Endothelial cell of umbilical vein (primary cell): Measurements from ENCODE around the gene AKT2. TPM values are rescaled to one million over a fixed set of nuclear protein-coding genes. Genes with fewer than 3 reads are reported as not detected.

Experiments
- BruUV-seq: library from RNA; stranded (reverse); fragments of 400-500 nt; replicated peaks from 2 replicates; lab custom pipeline; 2021; lab: Mats Ljungman, UMichigan
- CTCF ChIA-PET: fragments of 300-600, 350-600 bp; sonication (Branson Sonifier 250); formaldehyde crosslinking; loops from one replicate; lab custom pipeline; 2021; ENCODE audit warnings: antibody characterized with exemption, inconsistent platforms; lab: Charles Lee
- POLR2A ChIA-PET: fragments of 300-600, 350-600 bp; sonication (Branson Sonifier 250); formaldehyde crosslinking; loops from one replicate; lab custom pipeline; 2021; ENCODE audit warnings: antibody characterized with exemption, inconsistent platforms; lab: Charles Lee
- DNase-seq: peaks from one replicate; pipeline ENCODE4 v3.0.0-alpha.2; 2011; ENCODE audit warnings: low read depth, low spot score
- FAIRE-seq: peaks from 2 replicates; lab custom pipeline; 2011; peaks lifted over from hg19 to GRCh38; lab: Jason Lieb, UNC
- H2AFZ ChIP-seq: 2 replicates; pipeline ENCODE4 v1.6.0; 2012; ENCODE audit warnings: low read depth, low read length, control low read depth, inconsistent platforms
- H3K27ac ChIP-seq: 2 replicates; pipeline ENCODE4 v1.5.1; 2011; ENCODE audit warnings: low read depth, mild to moderate bottlenecking, control low read depth, low read length, moderate library complexity; ENCODE audit not compliant: insufficient read depth
- H3K27me3 ChIP-seq, 2 experiments: 2 replicates each; pipeline versions ENCODE4 v1.6.0 to v1.6.1; 2011; ENCODE audit warnings: low read length in 2 of 2, mixed read lengths in 1 of 2; ENCODE audit not compliant: control insufficient read depth in 2 of 2, insufficient read depth in 2 of 2
- H3K36me3 ChIP-seq, 2 experiments: 2 replicates in 1 of 2; 3 replicates in 1 of 2; pipeline ENCODE4 v1.5.1; 2011; ENCODE audit warnings: low read length in 2 of 2, mild to moderate bottlenecking in 1 of 2, moderate library complexity in 1 of 2; ENCODE audit not compliant: control insufficient read depth in 2 of 2, insufficient read depth in 2 of 2; ENCODE audit errors: extremely low read depth in 1 of 2
- H3K4me1 ChIP-seq: 3 replicates; pipeline ENCODE4 v1.5.1; 2011; ENCODE audit warnings: mild to moderate bottlenecking, low read length; ENCODE audit not compliant: control insufficient read depth, insufficient read depth; ENCODE audit errors: extremely low read depth
- H3K4me2 ChIP-seq: 2 replicates; pipeline ENCODE4 v1.6.1; 2011; ENCODE audit warnings: low read length, control low read depth, mixed read lengths; ENCODE audit not compliant: insufficient read depth
- H3K4me3 ChIP-seq, 3 experiments: fragments of 200-600 bp in 1 of 3; sonication (generic), shearing (Covaris generic) in 1 of 3; replicated peaks in 1 of 3; 2 replicates each; pipeline ENCODE4 v1.5.1; 2011 to 2016; ENCODE audit warnings: control low read depth in 3 of 3, low read length in 3 of 3, mild to moderate bottlenecking in 2 of 3, inconsistent platforms in 1 of 3, low read depth in 1 of 3, moderate library complexity in 1 of 3; ENCODE audit not compliant: insufficient read depth in 1 of 3
- H3K79me2 ChIP-seq: 2 replicates; pipeline ENCODE4 v1.6.0; 2012; ENCODE audit warnings: low read length, inconsistent platforms; ENCODE audit not compliant: control insufficient read depth, insufficient read depth
- H3K9ac ChIP-seq: replicated peaks from 2 replicates; pipeline ENCODE3; 2011; ENCODE audit warnings: low read length, control low read depth; ENCODE audit not compliant: insufficient read depth; ENCODE audit errors: extremely low read depth
- H3K9me1 ChIP-seq: replicated peaks from 3 replicates; pipeline ENCODE4 v1.6.0; 2011; ENCODE audit warnings: mild to moderate bottlenecking, low read length; ENCODE audit not compliant: control insufficient read depth, insufficient read depth; ENCODE audit errors: extremely low read depth
- H3K9me3 ChIP-seq: replicated peaks from 2 replicates; pipeline ENCODE4 v1.5.1; 2012; ENCODE audit warnings: low read length, inconsistent platforms; ENCODE audit not compliant: control insufficient read depth, insufficient read depth
- H4K20me1 ChIP-seq: replicated peaks from 2 replicates; pipeline ENCODE3; 2011; ENCODE audit warnings: mild to moderate bottlenecking, low read length; ENCODE audit not compliant: control insufficient read depth, insufficient read depth; ENCODE audit errors: extremely low read depth
- EZH2 ChIP-seq: IDR thresholded peaks from 2 replicates; pipeline ENCODE4 v1.6.1; 2012; ENCODE audit warnings: borderline replicate concordance, low read depth, mild to moderate bottlenecking, moderate library complexity, low read length, inconsistent platforms; ENCODE audit not compliant: severe bottlenecking
- FOS ChIP-seq: IDR thresholded peaks from 2 replicates; pipeline ENCODE4 v1.6.1; 2011; ENCODE audit warnings: mild to moderate bottlenecking, low read length, moderate library complexity, borderline replicate concordance; ENCODE audit not compliant: insufficient read depth
- GATA2 ChIP-seq: IDR thresholded peaks from 2 replicates; pipeline ENCODE4 v1.7.0; 2011; ENCODE audit warnings: low read depth, mild to moderate bottlenecking, moderate library complexity, mixed read lengths, low read length; ENCODE audit not compliant: insufficient read length, insufficient read depth
- JUN ChIP-seq: IDR thresholded peaks from 2 replicates; pipeline ENCODE4 v1.6.1; 2011; ENCODE audit warnings: borderline replicate concordance, low read depth; ENCODE audit not compliant: insufficient read length, insufficient read depth
- MYC ChIP-seq: IDR thresholded peaks from one replicate; pipeline ENCODE4 v1.6.1; 2011; ENCODE audit warnings: mild to moderate bottlenecking, low read depth, low read length
- POLR2A ChIP-seq: IDR thresholded peaks from 2 replicates; pipeline ENCODE4 v1.6.1; 2012; ENCODE audit warnings: low read depth, mild to moderate bottlenecking, control low read depth, low read length
- POLR2AphosphoS5 ChIP-seq: IDR thresholded peaks from 2 replicates; pipeline ENCODE4 v1.6.1; 2012; ENCODE audit warnings: low read depth, mild to moderate bottlenecking, control low read depth, low read length, moderate library complexity; ENCODE audit not compliant: insufficient read depth
- dilution Hi-C: fragments of 300-500 bp; cut with MboI; formaldehyde crosslinking; loops from one replicate; pipeline ENCODE4 v1.15.0; 2019; ENCODE audit warnings: low sequenced_read_pairs; ENCODE audit not compliant: extremely low pct_ligation_motif_present
- intact Hi-C: fragments of 100-400 bp; cut with micrococcal nuclease; formaldehyde crosslinking; loops from one replicate; pipeline ENCODE4 v1.10.0; 2022
- polyA plus RNA-seq, 4 experiments: library from polyadenylated mRNA; depleted of rRNA in 3 of 4; stranded (reverse) in 3 of 4; unstranded in 1 of 4; fragments of >200 nt; gene quantifications; 2 replicates each; pipeline versions ENCODE4 v1.2.1 to v1.2.3, GENCODE V29; 2011 to 2012; ENCODE audit warnings: missing spikeins in 1 of 4
- total RNA-seq: library from RNA; stranded (reverse); gene quantifications from 2 replicates; pipeline ENCODE4 v1.2.3, GENCODE V29; 2021
- TF ChIP-seq, protein P1 (sequence below), 2 donors: IDR thresholded peaks; 1 replicate in 1 of 2; 2 replicates in 1 of 2; pipeline ENCODE4 v1.5.1; 2011; ENCODE audit warnings: low read length in 2 of 2, mild to moderate bottlenecking in 2 of 2, moderate library complexity in 2 of 2, control low read depth in 1 of 2, inconsistent platforms in 1 of 2, low read depth in 1 of 2; ENCODE audit not compliant: insufficient read depth in 1 of 2; ENCODE audit errors: extremely low read depth in 1 of 2
- TF ChIP-seq, protein P2 (sequence below): IDR thresholded peaks from 2 replicates; pipeline ENCODE4 v1.6.1; 2011; ENCODE audit not compliant: insufficient read depth, insufficient read length

The AKT2 gene
- total and polyA plus RNA-seq, 2 donors (not counting 3 experiments of a cell fraction or from before 2014, with no cell fraction given), result 65.2 to 69.8 TPM

DNA sequence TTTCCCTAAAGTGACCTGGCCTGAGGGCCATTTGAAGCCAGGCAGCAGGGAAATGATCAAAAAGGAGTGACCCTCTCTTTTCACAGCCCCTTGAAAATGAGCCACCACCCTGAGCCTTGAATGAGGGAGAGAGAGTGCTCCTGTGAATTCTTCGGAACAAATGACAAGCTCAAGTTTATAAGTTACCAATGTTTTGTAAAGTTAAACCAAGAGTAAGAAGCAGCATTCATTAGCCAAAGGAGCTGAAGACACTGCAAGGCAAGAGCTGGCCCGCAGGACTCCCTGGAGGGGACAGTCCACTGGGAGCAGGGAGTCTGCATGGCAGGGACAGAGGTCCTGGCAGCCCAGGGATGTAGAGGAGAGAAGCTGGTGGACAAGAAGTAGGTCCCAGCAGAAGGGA, 42.0 kb downstream of the AKT2 start:
- H3K79me2 ChIP-seq, result peaks cover 5% of the 10 kb centered on the region
- TF ChIP-seq JUN (no peak), MYC (no peak), POLR2AphosphoS5 (no peak), POLR2A (no peak), GATA2 (no peak), EZH2 (no peak), FOS (no peak)
- TF ChIP-seq, protein P1, sequence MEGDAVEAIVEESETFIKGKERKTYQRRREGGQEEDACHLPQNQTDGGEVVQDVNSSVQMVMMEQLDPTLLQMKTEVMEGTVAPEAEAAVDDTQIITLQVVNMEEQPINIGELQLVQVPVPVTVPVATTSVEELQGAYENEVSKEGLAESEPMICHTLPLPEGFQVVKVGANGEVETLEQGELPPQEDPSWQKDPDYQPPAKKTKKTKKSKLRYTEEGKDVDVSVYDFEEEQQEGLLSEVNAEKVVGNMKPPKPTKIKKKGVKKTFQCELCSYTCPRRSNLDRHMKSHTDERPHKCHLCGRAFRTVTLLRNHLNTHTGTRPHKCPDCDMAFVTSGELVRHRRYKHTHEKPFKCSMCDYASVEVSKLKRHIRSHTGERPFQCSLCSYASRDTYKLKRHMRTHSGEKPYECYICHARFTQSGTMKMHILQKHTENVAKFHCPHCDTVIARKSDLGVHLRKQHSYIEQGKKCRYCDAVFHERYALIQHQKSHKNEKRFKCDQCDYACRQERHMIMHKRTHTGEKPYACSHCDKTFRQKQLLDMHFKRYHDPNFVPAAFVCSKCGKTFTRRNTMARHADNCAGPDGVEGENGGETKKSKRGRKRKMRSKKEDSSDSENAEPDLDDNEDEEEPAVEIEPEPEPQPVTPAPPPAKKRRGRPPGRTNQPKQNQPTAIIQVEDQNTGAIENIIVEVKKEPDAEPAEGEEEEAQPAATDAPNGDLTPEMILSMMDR (IDR thresholded peaks at IDR 0.05; ENCODE audit: extremely low read depth in 1 of 2, insufficient read depth in 1 of 2, low read depth in 1 of 2, low read length in 2 of 2), result no peak
- TF ChIP-seq, protein P2, sequence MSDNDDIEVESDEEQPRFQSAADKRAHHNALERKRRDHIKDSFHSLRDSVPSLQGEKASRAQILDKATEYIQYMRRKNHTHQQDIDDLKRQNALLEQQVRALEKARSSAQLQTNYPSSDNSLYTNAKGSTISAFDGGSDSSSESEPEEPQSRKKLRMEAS, result no peak
- FAIRE-seq, result no peak
- H3K4me1 ChIP-seq, result peaks cover 16% of the 10 kb centered on the region
- DNase-seq, result no peak
- no TSS peak for BruUV-seq
- H4K20me1 ChIP-seq, result no peaks in the 10 kb centered on the region
- intact Hi-C loops, result loop anchor here (2.0 kb wide), 1 partner anchor 42 kb away; the partner anchor contains the start of gene AKT2
- H3K4me3 ChIP-seq, result no peak overlapping the region
- no peak overlapping the region for H2AFZ ChIP-seq
- H3K27me3 ChIP-seq, result no peaks in the 10 kb centered on the region
- no peaks in the 10 kb centered on the region for H3K9me3 ChIP-seq
- dilution Hi-C loops, result no loop called here
- no peak overlapping the region for H3K4me2 ChIP-seq
- ChIA-PET CTCF (interaction anchor here (1.0 kb wide), 1 partner anchor 62 kb away, joined by 3 read pairs; no protein-coding TSS in a partner anchor), POLR2A (no interaction called here)
- no peak overlapping the region for H3K9ac ChIP-seq
- peaks cover 4 to 15% of the 10 kb centered on the region in 2 experiments for H3K36me3 ChIP-seq
- H3K27ac ChIP-seq, result no peak overlapping the region
- no peaks in the 10 kb centered on the region for H3K9me1 ChIP-seq
